Measurements from ENCODE around the gene BANP. TPM values are rescaled to one million over a fixed set of nuclear protein-coding genes. Genes with fewer than 3 reads are reported as not detected.
"Not testable (repeated sequence)": the region's sequence is repeated elsewhere in the genome, so short reads cannot be mapped to it uniquely, and the experiment has no call there.

BANP gene
- total and polyA plus RNA-seq, 3 donors from 2014 or later = 25.3 to 60.2 (median 55.9) TPM

DNA sequence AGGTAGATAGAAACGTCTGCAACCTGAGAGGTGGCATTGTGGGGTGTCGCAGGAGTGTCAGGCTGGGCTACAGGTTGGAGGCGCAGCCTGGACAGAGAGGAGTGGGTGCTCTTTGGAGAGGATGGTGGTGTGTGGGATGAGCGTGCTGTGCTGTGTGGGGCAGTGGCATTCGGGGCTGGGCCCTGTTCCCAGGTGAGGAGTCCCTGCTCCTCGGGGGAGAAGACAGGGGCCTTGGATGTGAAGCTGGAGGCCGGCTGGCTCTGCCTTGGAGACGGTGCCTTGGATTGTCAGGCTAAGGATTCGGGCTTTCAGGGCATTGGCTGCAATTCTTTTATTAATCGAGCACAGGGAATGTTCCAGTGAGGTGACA lies 69.3 kb downstream of the BANP start:
- Histone ChIP-seq H3K27ac (no peak overlapping the region), H3K4me1 (no peaks in the 10 kb centered on the region), H3K9me3 (no peaks in the 10 kb centered on the region), H3K36me3 (ENCODE audit: low read depth, missing control alignments) (no peaks in the 10 kb centered on the region), H3K4me3 (no peak overlapping the region), H3K27me3 (no peaks in the 10 kb centered on the region)
- intact Hi-C loops (cut with DNase I; ENCODE audit: low total_unique reads) = no loop called here
- no peak for DNase-seq
- TF ChIP-seq POLR2A (IDR thresholded peaks at IDR 0.05) = no peak
- TF ChIP-seq, protein P1, sequence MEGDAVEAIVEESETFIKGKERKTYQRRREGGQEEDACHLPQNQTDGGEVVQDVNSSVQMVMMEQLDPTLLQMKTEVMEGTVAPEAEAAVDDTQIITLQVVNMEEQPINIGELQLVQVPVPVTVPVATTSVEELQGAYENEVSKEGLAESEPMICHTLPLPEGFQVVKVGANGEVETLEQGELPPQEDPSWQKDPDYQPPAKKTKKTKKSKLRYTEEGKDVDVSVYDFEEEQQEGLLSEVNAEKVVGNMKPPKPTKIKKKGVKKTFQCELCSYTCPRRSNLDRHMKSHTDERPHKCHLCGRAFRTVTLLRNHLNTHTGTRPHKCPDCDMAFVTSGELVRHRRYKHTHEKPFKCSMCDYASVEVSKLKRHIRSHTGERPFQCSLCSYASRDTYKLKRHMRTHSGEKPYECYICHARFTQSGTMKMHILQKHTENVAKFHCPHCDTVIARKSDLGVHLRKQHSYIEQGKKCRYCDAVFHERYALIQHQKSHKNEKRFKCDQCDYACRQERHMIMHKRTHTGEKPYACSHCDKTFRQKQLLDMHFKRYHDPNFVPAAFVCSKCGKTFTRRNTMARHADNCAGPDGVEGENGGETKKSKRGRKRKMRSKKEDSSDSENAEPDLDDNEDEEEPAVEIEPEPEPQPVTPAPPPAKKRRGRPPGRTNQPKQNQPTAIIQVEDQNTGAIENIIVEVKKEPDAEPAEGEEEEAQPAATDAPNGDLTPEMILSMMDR (IDR thresholded peaks at IDR 0.05) = no peak
- 93 to 94% methylated on average over 10 of the region's 10 CpGs for WGBS, 2 donors

DNA sequence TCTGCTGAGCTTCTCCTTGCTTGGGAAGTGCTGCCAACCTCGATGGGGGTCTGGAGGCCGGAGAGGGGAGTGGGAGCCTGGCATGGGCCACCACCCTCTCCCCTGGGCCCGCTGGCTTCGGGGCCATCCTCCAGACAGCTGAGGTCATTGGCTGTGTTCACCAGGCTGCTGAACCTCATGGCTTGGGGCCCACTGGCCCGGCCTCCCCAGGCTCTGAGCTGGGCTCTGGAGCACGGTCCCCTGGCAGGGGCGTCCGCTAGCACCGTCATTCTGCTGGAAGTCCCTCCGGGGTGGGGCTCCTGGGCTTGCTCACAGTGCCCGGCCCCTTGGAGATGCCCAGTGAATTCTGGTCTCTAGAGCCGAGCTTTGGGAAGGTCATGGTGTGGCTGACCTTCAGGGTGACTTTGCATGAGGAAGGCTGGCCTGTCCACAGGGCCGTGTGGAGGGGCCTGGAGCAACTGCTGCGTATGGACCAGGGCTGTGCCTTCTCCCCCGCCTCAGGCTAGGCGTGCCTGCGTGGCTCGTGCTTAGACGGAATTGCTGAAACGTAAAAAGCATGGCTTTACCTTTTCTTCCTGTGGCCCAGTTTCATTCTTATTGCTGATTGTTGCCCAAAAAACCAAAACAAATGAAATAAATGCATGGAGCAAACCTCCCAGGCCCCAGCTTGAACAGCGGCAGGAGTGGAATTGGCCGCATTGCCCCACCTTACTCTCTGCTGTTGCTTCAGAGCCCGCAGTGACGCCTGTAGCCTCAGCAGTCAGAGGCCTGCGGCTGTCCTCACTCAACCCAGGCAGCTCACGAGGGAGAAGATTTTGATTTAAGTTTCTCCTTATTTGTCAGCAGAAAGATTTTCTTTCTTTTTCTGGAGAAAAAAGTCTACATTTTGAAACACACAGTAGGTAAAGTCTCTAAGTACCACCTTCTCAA lies 70.1 kb downstream of the BANP start:
- H3K27ac ChIP-seq; H3K36me3 ChIP-seq (ENCODE audit: low read depth, missing control alignments); H3K27me3 ChIP-seq; DNase-seq; H3K4me1 ChIP-seq; intact Hi-C loops (cut with DNase I; ENCODE audit: low total_unique reads); H3K4me3 ChIP-seq; H3K9me3 ChIP-seq: not testable (repeated sequence)
- whole genome bisulfite sequencing, 2 donors = 93% methylated on average over 14 to 24 of the region's 26 CpGs

DNA sequence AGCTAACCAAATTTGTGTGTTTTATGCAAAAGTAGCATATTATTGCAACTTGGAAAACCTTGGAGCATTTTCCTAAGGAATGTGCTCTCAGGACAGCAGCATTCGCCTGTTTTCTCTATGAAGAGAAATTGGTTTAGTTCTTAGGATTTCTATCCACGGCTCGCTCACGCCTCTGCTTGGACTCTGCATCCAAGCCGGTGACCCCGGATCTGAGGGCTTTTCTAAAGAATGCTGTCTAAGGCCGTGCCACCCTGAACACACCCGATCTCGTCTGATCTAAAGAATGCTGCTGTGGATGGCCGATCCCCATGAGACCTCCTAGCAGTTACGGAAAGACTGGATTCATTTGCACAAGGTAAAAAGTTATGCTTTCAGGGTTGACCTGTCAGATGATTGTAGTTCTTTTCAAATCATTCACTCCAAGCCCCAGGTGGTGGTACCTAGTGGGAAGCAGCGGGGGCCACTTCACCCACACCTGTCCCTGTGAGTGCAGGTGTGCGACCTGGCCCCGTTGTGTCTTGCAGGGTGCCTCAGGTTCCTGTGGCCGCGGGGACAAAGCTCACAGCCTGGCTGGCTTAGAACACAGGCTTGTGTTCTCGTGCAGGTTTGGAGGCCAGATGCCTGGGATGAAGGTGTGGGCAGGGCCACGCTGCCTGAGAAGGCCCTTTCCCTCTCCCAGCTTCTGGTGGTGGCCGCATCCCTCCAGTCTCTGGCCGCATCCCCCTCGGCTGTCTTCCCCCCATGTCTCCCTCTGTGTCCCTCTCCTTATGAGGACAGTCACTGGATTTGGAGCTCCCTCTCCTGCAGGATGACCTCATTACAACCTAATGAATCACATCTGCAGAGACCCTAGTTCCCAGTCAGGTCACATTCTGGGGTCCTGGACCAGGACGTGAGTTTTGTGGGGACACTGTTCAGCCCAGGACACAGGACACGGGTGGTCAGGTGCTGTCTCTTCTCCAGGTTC lies 71.1 kb downstream of the BANP start:
- intact Hi-C loops (cut with DNase I; ENCODE audit: low total_unique reads) = no loop called here
- TF ChIP-seq, protein P1 (IDR thresholded peaks at IDR 0.05) = no peak
- no peak for TF ChIP-seq POLR2A (IDR thresholded peaks at IDR 0.05)
- Histone ChIP-seq H3K4me3 (no peak overlapping the region), H3K27me3 (no peaks in the 10 kb centered on the region), H3K4me1 (no peaks in the 10 kb centered on the region), H3K36me3 (ENCODE audit: low read depth, missing control alignments) (no peaks in the 10 kb centered on the region), H3K9me3 (no peaks in the 10 kb centered on the region), H3K27ac (no peak overlapping the region)
- DNase-seq = no peak
- 88 to 98% methylated on average over 17 to 23 of the region's 23 CpGs for WGBS, 2 donors

DNA sequence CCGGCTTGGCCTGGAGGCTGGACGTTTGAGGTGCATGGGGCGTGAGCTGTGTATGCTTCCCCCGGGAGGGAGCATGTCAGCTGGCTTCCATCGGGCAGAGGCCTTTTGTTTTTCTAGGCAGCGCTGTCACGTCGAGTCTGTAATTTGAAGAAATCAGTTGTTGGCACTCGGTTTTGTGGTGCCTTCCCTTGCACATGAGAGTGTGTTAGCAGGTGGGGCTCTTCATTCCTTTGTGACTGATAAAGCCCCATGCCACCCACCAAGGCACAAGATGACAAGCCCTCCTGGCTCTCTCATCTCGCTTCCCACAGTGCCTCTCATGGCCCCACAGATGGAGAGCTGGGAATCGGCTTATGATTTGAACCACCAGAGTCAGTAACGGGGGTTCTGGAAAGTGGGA lies 72.1 kb downstream of the BANP start:
- TF ChIP-seq POLR2A (IDR thresholded peaks at IDR 0.05) = no peak
- TF ChIP-seq, protein P1 (IDR thresholded peaks at IDR 0.05) = no peak
- 87 to 93% methylated on average over 5 to 12 of the region's 12 CpGs for WGBS, 2 donors
- DNase-seq = no peak

DNA sequence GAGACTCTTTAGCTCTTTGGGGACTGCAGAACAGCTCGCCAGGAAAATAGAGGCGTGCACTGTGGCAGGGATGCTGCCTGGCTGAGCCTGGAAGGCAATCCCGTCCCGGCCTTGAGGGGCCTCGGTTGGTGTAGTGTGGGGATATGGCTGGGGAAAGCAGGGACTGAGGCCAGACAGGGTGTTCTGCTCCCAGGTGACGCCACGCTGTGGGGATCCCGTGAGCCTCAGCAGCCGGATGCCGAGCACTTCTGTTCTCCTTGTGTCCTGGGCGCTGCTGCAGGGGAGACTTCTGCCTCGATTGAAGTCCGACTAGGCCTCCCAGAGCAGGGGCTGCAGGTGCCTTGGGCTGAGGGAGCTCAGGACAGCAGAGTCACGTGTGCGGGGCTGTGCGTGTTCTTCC lies 72.6 kb downstream of the BANP start:
- DNase-seq = no peak
- intact Hi-C loops (cut with DNase I; ENCODE audit: low total_unique reads) = no loop called here
- WGBS, 2 donors = 97 to 100% methylated on average over 4 to 16 of the region's 16 CpGs
- no peaks in the 10 kb centered on the region for H3K4me1 ChIP-seq
- no peak overlapping the region for H3K27ac ChIP-seq
- H3K9me3 ChIP-seq = no peaks in the 10 kb centered on the region
- no peaks in the 10 kb centered on the region for H3K27me3 ChIP-seq
- TF ChIP-seq, protein P1 (IDR thresholded peaks at IDR 0.05) = no peak
- no peak for TF ChIP-seq POLR2A (IDR thresholded peaks at IDR 0.05)
- H3K36me3 ChIP-seq (ENCODE audit: low read depth, missing control alignments) = no peaks in the 10 kb centered on the region
- no peak overlapping the region for H3K4me3 ChIP-seq

More for the DNA sequence above, 72.1 kb downstream of the BANP start:
- H3K27ac ChIP-seq = no peak overlapping the region
- intact Hi-C loops (cut with DNase I; ENCODE audit: low total_unique reads) = no loop called here
- H3K36me3 ChIP-seq (ENCODE audit: low read depth, missing control alignments) = no peaks in the 10 kb centered on the region
- no peak overlapping the region for H3K4me3 ChIP-seq
- H3K9me3 ChIP-seq = no peaks in the 10 kb centered on the region
- no peaks in the 10 kb centered on the region for H3K4me1 ChIP-seq
- H3K27me3 ChIP-seq = no peaks in the 10 kb centered on the region
